ENCODE data around the gene MCM7.

The MCM7 gene

GRCh38 chr7:100065452-100066186, 35.6 kb downstream of the MCM7 start:
- FAIRE-seq: no peak

GRCh38 chr7:100064162-100064561, 37.0 kb downstream of the MCM7 start:
- FAIRE-seq: no peak

DNA sequence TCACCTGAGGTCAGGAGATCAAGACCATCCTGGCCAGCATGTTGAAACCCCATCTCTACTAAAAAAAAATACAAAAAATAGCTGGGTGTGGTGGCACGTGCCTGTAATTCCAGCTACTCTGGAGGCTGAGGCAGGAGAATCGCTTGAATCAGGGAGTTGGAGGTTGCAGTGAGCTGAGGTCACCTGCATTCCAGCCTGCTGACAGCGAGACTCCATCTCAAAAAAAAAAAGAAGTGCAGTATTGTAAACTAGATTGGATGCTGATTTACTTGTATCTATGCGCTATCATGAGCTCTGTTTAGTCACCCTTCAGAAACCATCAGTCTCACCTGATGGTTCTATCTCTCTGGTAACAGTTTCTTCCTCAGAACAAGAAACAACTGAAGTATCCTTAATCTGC, 37.8 kb downstream of the MCM7 start:
- FAIRE-seq: no peak

DNA sequence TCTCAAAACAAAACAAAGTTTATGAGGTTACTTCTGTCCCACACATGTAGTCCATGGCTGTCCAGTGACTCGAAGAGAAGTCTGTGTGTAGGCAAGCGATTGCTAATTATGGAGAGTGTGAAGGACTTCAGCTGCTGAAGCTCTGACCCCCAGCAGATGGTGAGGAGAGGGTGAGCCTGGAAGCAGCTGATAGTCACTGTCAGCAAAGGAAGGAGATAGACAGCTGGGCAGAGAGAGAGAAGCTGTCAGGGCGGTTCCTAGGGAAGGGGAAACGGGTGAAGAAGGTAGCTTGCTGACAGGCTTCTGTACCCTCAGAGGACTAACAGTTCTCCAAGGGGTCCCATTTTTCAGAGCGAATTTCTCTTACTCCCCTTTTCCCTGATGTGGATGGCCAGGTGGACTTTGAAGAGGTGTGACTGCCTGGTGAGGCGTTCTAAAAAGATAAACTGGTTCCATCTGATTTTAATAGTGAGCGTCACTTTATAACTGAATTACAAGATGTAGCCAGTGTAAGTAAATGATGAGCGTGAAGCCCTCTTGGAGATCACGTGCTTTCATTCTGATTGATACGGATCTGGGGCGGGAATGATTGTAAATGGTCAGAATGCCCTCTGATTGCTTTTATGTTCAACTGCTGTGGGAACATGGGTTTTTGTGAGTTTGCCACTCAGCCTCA, 39.5 kb downstream of the MCM7 start:
- no peak for FAIRE-seq

- no peak for FAIRE-seq
Measured at GRCh38 chr7:100059251-100059739, 41.9 kb downstream of the MCM7 start.

DNA sequence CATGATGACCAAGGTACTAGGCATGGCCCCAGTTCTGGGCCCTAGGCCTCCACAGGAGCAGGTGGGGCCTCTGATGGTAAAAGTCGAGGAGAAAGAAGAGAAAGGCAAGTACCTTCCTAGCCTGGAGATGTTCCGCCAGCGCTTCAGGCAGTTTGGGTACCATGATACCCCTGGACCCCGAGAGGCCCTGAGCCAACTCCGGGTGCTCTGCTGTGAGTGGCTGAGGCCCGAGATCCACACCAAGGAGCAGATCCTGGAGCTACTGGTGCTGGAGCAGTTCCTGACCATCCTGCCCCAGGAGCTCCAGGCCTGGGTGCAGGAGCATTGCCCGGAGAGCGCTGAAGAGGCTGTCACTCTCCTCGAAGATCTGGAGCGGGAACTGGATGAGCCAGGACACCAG, 44.2 kb downstream of the MCM7 start:
- no peak for FAIRE-seq

- FAIRE-seq: peak; percentile 87
Measured at GRCh38 chr7:100053215-100053614, 48.0 kb downstream of the MCM7 start.

GRCh38 chr7:100051611-100052010, 49.6 kb downstream of the MCM7 start:
- no peak for FAIRE-seq

GRCh38 chr7:100049441-100050291, 51.5 kb downstream of the MCM7 start, which contains the start of gene ZSCAN21:
ZSCAN21 (plus strand) TSS chr7:100049774; CDS start chr7:100057007, 7,233 bp downstream.
- FAIRE-seq: no peak

GRCh38 chr7:100048680-100049079, 52.5 kb downstream of the MCM7 start:
- no peak for FAIRE-seq

DNA sequence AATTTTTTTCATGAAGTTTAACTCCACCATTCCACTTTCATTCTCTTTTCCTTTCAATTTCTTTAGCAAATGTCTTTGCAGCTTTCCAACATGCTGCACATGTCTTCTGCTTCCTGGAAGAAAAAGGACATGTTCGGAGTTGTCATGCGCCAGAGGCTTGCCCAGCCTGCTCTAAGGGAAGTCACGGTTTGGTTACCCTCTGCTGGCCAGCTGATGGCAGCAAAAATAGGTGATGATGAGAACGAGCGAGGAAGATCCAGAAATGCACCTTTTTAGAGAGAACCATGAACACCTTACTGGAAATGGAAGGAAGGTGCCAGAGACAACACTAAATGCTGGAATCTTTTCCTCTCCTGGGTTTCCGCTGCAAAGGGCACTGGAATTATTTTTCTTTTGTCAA, 56.5 kb downstream of the MCM7 start:
- FAIRE-seq: no peak

Measured in islet of Langerhans (tissue), 1 donor.